ENCODE results near the gene ELOVL2. TPM values are rescaled to one million over a fixed set of nuclear protein-coding genes. Genes with fewer than 3 reads are reported as not detected.

The ELOVL2 gene
- total RNA-seq, 4 donors from 2014 or later = 0.40 to 0.87 (median 0.62) TPM; not detected in 1

- WGBS, 2 donors (ENCODE audit: low coverage in 1 of 2) = 75 to 93% methylated on average over 1 of the region's 1 CpG
- Histone ChIP-seq H3K27ac (no peak overlapping the region), H3K4me3 (no peak overlapping the region), H3K9me3 (no peaks in the 10 kb centered on the region), H3K36me3 (no peaks in the 10 kb centered on the region), H3K27me3 (peaks cover 11% of the 10 kb centered on the region), H3K4me1 (peaks cover 0 to 12% (median 0%) of the 10 kb centered on the region in 3 donors)
- TF ChIP-seq EP300 (IDR thresholded peaks at IDR 0.05) = no peak
- TF ChIP-seq POLR2AphosphoS5 (IDR thresholded peaks at IDR 0.05) = no peak
- ATAC-seq = no peak
These were observed 27.7 kb downstream of the ELOVL2 start for GRCh38 chr6:11016452-11016851.

DNA sequence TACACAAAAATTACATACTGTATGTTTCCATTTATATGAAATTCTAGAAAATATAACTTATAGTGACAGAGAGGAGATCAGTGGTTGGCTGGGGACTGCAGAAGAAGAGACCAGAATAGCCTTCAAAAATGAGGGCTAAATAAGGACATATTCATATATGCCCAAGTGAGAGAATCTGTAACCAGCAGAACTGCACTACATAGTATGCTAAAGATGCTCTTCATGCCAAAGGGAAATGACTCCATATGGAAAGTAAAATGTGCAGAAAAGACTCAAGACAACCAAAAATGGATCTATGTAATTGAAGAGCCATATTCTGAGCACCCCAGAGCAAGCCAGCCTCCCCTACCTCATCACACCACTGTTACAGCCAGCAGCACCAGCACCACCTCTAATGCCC lies 29.0 kb downstream of the ELOVL2 start:
- Histone ChIP-seq H3K27ac (no peak overlapping the region), H3K4me1 (no peaks in the 10 kb centered on the region), H3K4me3 (no peak overlapping the region), H3K36me3 (no peaks in the 10 kb centered on the region), H3K27me3 (peaks cover 12% of the 10 kb centered on the region), H3K9me3 (no peaks in the 10 kb centered on the region)
- ATAC-seq = no peak
- TF ChIP-seq POLR2AphosphoS5 (IDR thresholded peaks at IDR 0.05) = no peak
- TF ChIP-seq EP300 (IDR thresholded peaks at IDR 0.05) = no peak
- no peak for TF ChIP-seq POLR2A (IDR thresholded peaks at IDR 0.05)
- TF ChIP-seq, protein P1, sequence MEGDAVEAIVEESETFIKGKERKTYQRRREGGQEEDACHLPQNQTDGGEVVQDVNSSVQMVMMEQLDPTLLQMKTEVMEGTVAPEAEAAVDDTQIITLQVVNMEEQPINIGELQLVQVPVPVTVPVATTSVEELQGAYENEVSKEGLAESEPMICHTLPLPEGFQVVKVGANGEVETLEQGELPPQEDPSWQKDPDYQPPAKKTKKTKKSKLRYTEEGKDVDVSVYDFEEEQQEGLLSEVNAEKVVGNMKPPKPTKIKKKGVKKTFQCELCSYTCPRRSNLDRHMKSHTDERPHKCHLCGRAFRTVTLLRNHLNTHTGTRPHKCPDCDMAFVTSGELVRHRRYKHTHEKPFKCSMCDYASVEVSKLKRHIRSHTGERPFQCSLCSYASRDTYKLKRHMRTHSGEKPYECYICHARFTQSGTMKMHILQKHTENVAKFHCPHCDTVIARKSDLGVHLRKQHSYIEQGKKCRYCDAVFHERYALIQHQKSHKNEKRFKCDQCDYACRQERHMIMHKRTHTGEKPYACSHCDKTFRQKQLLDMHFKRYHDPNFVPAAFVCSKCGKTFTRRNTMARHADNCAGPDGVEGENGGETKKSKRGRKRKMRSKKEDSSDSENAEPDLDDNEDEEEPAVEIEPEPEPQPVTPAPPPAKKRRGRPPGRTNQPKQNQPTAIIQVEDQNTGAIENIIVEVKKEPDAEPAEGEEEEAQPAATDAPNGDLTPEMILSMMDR (IDR thresholded peaks at IDR 0.05) = no peak

DNA sequence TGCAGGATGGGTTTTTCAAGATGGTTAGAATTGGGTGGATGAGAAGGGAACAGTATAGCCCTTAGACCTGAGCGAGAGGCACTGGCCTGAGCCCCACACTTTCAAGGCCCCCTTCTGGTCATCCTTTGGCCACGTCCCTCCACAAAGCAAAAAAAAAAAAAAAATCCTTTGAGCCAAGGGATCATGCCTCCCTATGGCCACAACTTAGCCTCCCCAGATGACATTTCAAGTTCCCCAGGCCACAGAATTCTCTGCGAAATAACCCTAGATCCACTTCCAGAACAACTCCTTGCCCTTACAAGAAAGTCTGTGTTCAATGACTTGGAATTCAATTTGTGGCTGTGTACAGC lies 30.4 kb downstream of the ELOVL2 start:
- TF ChIP-seq EP300 (IDR thresholded peaks at IDR 0.05) = no peak
- TF ChIP-seq POLR2AphosphoS5 (IDR thresholded peaks at IDR 0.05) = no peak
- no peak for TF ChIP-seq POLR2A (IDR thresholded peaks at IDR 0.05)
- TF ChIP-seq, protein P1 (IDR thresholded peaks at IDR 0.05) = no peak
- WGBS, 2 donors (ENCODE audit: low coverage in 1 of 2) = 88% methylated on average over 2 of the region's 3 CpGs; no CpG with 5 or more reads in 1 of the 2 donors
- peaks cover 12% of the 10 kb centered on the region for H3K27me3 ChIP-seq
- no peak for ATAC-seq
- no peaks in the 10 kb centered on the region for H3K36me3 ChIP-seq
- peaks cover 0 to 10% (median 0%) of the 10 kb centered on the region in 3 donors for H3K4me1 ChIP-seq
- H3K9me3 ChIP-seq = no peaks in the 10 kb centered on the region
- no peak overlapping the region for H3K27ac ChIP-seq
- no peak overlapping the region for H3K4me3 ChIP-seq

- no peaks in the 10 kb centered on the region for H3K36me3 ChIP-seq
- no peak overlapping the region for H3K4me3 ChIP-seq
- peaks cover 12% of the 10 kb centered on the region for H3K27me3 ChIP-seq
- TF ChIP-seq, protein P1 (IDR thresholded peaks at IDR 0.05) = no peak
- H3K4me1 ChIP-seq = peaks cover 0 to 14% (median 0%) of the 10 kb centered on the region in 3 donors
- H3K27ac ChIP-seq = no peak overlapping the region
- ATAC-seq = no peak
- WGBS, 2 donors (ENCODE audit: low coverage in 1 of 2) = 50 to 90% methylated on average over 1 to 5 of the region's 5 CpGs
- H3K9me3 ChIP-seq = no peaks in the 10 kb centered on the region
These were observed 31.0 kb downstream of the ELOVL2 start for GRCh38 chr6:11012976-11013720.

GRCh38 chr6:11012295-11012754 lies 31.8 kb downstream of the ELOVL2 start:
- 50 to 62% methylated on average over 5 of the region's 5 CpGs for WGBS, 2 donors (ENCODE audit: low coverage in 1 of 2)
- peaks cover 12% of the 10 kb centered on the region for H3K27me3 ChIP-seq
- TF ChIP-seq POLR2A (IDR thresholded peaks at IDR 0.05) = no peak
- TF ChIP-seq, protein P1 (IDR thresholded peaks at IDR 0.05) = no peak
- TF ChIP-seq POLR2AphosphoS5 (IDR thresholded peaks at IDR 0.05) = no peak
- TF ChIP-seq EP300 (IDR thresholded peaks at IDR 0.05) = no peak
- H3K36me3 ChIP-seq = no peaks in the 10 kb centered on the region
- no peak overlapping the region for H3K27ac ChIP-seq
- no peak overlapping the region for H3K4me3 ChIP-seq
- H3K4me1 ChIP-seq = peaks cover 0 to 14% (median 0%) of the 10 kb centered on the region in 3 donors
- no peaks in the 10 kb centered on the region for H3K9me3 ChIP-seq
- ATAC-seq = no peak
